GM23248 (cell line): Measurements from ENCODE around the gene GLDC. TPM values are rescaled to one million over a fixed set of nuclear protein-coding genes. Genes with fewer than 3 reads are reported as not detected.
A peak's percentile ranks its signal among the peaks of the same experiment; 100 is the strongest.

Experiments used
- DNase-seq: peaks from one replicate; pipeline ENCODE4 v3.0.0-alpha.2; 2015
- H2AFZ ChIP-seq: fragments of 200-600 bp; sonication (generic); 2 replicates; pipeline ENCODE4 v1.6.1; 2016; ENCODE audit warnings: antibody characterized with exemption
- H3F3A ChIP-seq: fragments of 200-600 bp; sonication (generic); 2 replicates; pipeline ENCODE4 v1.6.1; 2016; ENCODE audit warnings: mild to moderate bottlenecking, antibody characterized with exemption, mixed run types; ENCODE audit not compliant: insufficient read depth
- H3K27ac ChIP-seq: fragments of 200-600 bp; sonication (generic); 2 replicates; pipeline ENCODE4 v1.5.1; 2016; ENCODE audit warnings: mild to moderate bottlenecking
- H3K27me3 ChIP-seq: fragments of 200-600 bp; sonication (generic); replicated peaks from 2 replicates; pipeline ENCODE4 v1.6.1; 2016; ENCODE audit warnings: mild to moderate bottlenecking; ENCODE audit not compliant: insufficient read depth
- H3K36me3 ChIP-seq: fragments of 200-600 bp; sonication (generic); 2 replicates; pipeline ENCODE4 v1.6.1; 2016; ENCODE audit warnings: low read depth, mild to moderate bottlenecking
- H3K4me1 ChIP-seq: fragments of 200-600 bp; sonication (generic); 2 replicates; pipeline ENCODE4 v1.6.1; 2016; ENCODE audit warnings: mild to moderate bottlenecking; ENCODE audit not compliant: insufficient read depth
- H3K4me2 ChIP-seq: fragments of 200-600 bp; sonication (generic); one replicate; pipeline ENCODE4 v1.6.1; 2016; ENCODE audit warnings: mild to moderate bottlenecking; ENCODE audit not compliant: unreplicated experiment
- H3K4me3 ChIP-seq: fragments of 200-600 bp; sonication (generic); 2 replicates; pipeline ENCODE4 v1.5.1; 2016; ENCODE audit warnings: mild to moderate bottlenecking
- H3K79me2 ChIP-seq: fragments of 200-600 bp; sonication (generic); 2 replicates; pipeline ENCODE4 v1.6.1; 2016; ENCODE audit warnings: mild to moderate bottlenecking; ENCODE audit not compliant: insufficient read depth
- H3K9ac ChIP-seq: fragments of 200-600 bp; sonication (generic); 2 replicates; pipeline ENCODE4 v1.6.1; 2016; ENCODE audit warnings: mild to moderate bottlenecking
- H3K9me2 ChIP-seq: fragments of 200-600 bp; sonication (generic); 2 replicates; pipeline ENCODE4 v1.6.1; 2016; ENCODE audit warnings: mixed run types, mild to moderate bottlenecking, moderate library complexity; ENCODE audit not compliant: insufficient read depth
- H3K9me3 ChIP-seq: fragments of 200-600 bp; sonication (generic); one replicate; pipeline ENCODE4 v1.6.1; 2017; ENCODE audit warnings: low read depth
- H4K20me1 ChIP-seq: fragments of 200-600 bp; sonication (generic); 2 replicates; pipeline ENCODE4 v1.6.0; 2016; ENCODE audit not compliant: insufficient read depth
- EZH2 ChIP-seq: fragments of 200-600 bp; sonication (generic); IDR thresholded peaks from 2 replicates; pipeline ENCODE4 v1.6.1; 2018; ENCODE audit warnings: antibody characterized with exemption, mild to moderate bottlenecking; ENCODE audit not compliant: insufficient read depth, poor library complexity, severe bottlenecking
- EZH2phosphoT487 ChIP-seq: fragments of 200-600 bp; sonication (generic); IDR thresholded peaks from 2 replicates; pipeline ENCODE4 v1.6.1; 2018; ENCODE audit warnings: antibody characterized with exemption, moderate library complexity, mild to moderate bottlenecking, low read depth; ENCODE audit not compliant: insufficient read depth
- WGBS, 2 experiments: methylation state at CpG; one replicate each; pipeline ENCODE4 v1.1.6; 2015 to 2017; ENCODE audit warnings: low lambda C conversion rate in 2 of 2, low coverage in 1 of 2; ENCODE audit errors: missing lambda C conversion rate in 2 of 2; 5-methylcytosine and 5-hydroxymethylcytosine counted together
- in situ Hi-C: fragments of 300-500 bp; cut with MboI; formaldehyde crosslinking; loops from 2 replicates; pipeline ENCODE4 v1.15.0; 2020
- polyA plus RNA-seq: library from polyadenylated mRNA; unstranded; fragments of >200 nt; fragmentation: Nextera tagmentation; extraction: Ambion mirVana; gene quantifications from 2 replicates; pipeline ENCODE4 v1.2.1, GENCODE V29; 2016
- total RNA-seq: library from RNA; depleted of rRNA; stranded (reverse); fragments of >200 nt; shearing (Covaris generic); gene quantifications from 2 replicates; pipeline ENCODE4 v1.2.3, GENCODE V29; 2014

Gene GLDC
- total and polyA plus RNA-seq, 2 experiments from 2014 or later = 0.11 to 0.48 TPM

DNA sequence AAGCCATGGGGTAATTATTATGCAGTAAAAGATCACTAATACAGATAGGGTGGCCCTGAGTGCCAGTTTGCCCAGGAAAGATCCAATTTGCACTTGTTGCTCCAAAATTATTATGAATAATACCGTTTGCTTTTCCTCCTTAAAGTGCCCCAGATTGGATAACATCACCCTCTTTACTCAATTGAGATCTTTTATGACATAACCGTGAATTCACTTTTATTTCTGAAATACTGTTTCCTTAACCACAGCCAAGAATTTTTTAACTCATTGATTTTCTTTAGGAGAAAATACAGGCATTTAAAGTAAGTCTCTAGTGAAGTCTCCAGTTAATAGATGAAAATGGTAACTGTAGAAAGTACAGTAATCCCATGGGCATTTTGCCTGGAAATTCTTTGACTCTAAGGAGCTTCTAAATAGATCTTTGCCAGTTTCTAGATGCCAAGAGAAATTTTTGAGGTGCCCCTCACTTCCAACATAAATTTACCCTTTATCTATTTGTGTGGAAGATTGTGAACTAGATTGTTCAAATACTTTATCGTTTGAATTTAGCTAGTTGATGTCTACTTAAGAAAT lies 133.4 kb downstream of the GLDC start:
- no peak for TF ChIP-seq EZH2
- no peak for TF ChIP-seq EZH2phosphoT487
- in situ Hi-C loops = no loop called here
- peak; percentile 58 for DNase-seq
- Histone ChIP-seq H3K27ac (no peak overlapping the region), H4K20me1 (no peaks in the 10 kb centered on the region), H3K9me3 (no peaks in the 10 kb centered on the region), H3K79me2 (no peaks in the 10 kb centered on the region), H3K36me3 (no peaks in the 10 kb centered on the region; the same call in 1 of the 2 replicates), H3F3A (peaks cover 35% of the 10 kb centered on the region), H3K4me3 (no peak overlapping the region), H3K27me3 (no peaks in the 10 kb centered on the region), H3K4me1 (peaks cover 10% of the 10 kb centered on the region), H2AFZ (no peak overlapping the region), H3K9me2 (no peaks in the 10 kb centered on the region), H3K4me2 (no peak overlapping the region), H3K9ac (no peak overlapping the region)
- WGBS, 2 experiments = 64 to 65% methylated on average over 3 of the region's 3 CpGs

DNA sequence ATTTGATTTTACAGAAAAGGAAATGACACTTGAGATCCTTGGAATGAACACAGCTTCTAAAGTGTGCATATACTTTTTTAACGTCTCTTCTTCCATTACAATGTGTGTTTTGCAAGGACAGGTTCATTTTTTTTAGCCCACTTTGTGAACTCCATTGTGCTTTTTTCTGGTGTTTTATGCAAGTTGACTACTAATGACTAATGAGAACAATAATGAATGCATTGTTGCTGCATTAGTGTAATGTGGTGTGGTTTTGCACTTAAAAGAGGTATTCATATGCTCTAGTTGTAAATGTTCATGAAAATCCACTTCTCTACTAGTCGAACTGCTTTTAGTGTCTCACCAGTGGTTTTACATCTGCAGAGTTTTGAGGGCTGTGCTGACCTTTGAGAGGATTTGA lies 139.0 kb downstream of the GLDC start:
- in situ Hi-C loops = no loop called here
- Histone ChIP-seq H3K9me2 (no peaks in the 10 kb centered on the region), H3K4me2 (peak overlapping the region; percentile 1), H4K20me1 (no peaks in the 10 kb centered on the region), H3F3A (peaks cover 45% of the 10 kb centered on the region), H3K9ac (no peak overlapping the region), H3K79me2 (peaks cover 4% of the 10 kb centered on the region; the same call in 1 of the 2 replicates), H3K4me3 (no peak overlapping the region), H3K27me3 (no peaks in the 10 kb centered on the region), H3K9me3 (no peaks in the 10 kb centered on the region), H3K4me1 (peaks cover 14% of the 10 kb centered on the region), H2AFZ (no peak overlapping the region), H3K27ac (peak overlapping the region; percentile 38), H3K36me3 (peaks cover 37% of the 10 kb centered on the region)
- TF ChIP-seq EZH2 (no peak), EZH2phosphoT487 (no peak)
- peak; percentile 63 for DNase-seq
- 53 to 64% methylated on average over 2 of the region's 2 CpGs for WGBS, 2 experiments

DNA sequence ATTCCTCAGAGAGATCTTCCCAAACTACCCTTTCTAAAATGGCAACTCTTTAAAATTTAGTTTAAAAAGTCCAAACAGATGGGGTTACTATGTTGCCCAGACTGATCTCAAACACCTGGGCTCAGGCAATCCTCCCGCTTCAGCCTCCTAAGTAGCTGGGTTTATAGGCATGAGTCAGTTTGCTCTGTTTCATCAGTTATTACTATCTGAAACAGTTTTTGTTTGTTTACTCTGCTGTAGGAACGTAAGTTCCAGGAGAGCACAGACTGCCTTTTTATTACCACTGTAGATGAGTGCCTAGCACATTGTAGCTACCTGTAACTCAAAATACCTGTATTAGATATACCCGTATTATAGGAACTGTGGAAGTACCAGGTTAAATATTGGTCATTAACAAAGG lies 143.1 kb downstream of the GLDC start:
- 95 to 99% methylated on average over 3 of the region's 3 CpGs for WGBS, 2 experiments

DNA sequence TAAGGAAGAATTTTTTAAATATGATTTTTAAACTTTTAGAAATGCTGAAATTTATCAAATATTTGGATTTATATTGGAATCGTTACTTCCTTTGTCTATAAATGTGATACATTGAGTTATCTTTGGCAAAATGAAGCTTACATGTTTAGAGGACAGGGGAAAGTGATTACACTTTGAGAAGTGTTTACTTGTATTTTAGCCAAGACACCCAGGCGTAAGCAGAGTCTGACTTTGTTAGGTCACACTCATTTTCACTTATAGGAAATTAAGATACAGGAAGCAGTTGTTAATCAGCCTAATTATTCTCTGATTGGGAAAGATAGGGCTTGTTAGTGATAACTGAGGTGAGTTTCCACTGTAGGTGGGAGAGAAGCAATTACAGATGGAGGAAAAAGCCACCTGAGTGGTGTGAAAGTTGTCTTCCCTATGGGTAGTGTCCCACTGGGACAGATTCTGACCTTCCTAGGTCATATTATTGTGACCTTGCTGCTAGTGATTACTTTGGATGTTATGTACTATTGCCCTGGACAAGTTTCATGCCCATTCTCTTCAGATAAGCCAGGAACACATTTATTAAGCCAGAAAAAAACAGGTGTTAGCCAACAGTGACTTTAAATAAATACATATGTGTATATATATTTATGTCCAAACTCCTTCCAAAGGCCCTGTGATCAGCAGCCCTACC lies 143.9 kb downstream of the GLDC start:
- 98 to 99% methylated on average over 2 of the region's 2 CpGs for WGBS, 2 experiments
- no peak for DNase-seq
- peaks cover 28% of the 10 kb centered on the region for H3F3A ChIP-seq

More for the DNA sequence above, 143.1 kb downstream of the GLDC start:
- Histone ChIP-seq H3K4me1 (peaks cover 24% of the 10 kb centered on the region), H3K4me3 (no peak overlapping the region), H2AFZ (no peak overlapping the region), H3K27me3 (no peaks in the 10 kb centered on the region), H3K4me2 (no peak overlapping the region), H3K36me3 (peaks cover 65% of the 10 kb centered on the region), H3K27ac (no peak overlapping the region), H4K20me1 (no peaks in the 10 kb centered on the region), H3K9me3 (no peaks in the 10 kb centered on the region), H3K9me2 (no peaks in the 10 kb centered on the region), H3K79me2 (peaks cover 24% of the 10 kb centered on the region), H3K9ac (no peak overlapping the region), H3F3A (peaks cover 30% of the 10 kb centered on the region)
- no peak for TF ChIP-seq EZH2phosphoT487
- no peak for TF ChIP-seq EZH2
- no peak for DNase-seq
- in situ Hi-C loops = no loop called here

More for the DNA sequence above, 143.9 kb downstream of the GLDC start:
- H3K4me3 ChIP-seq = no peak overlapping the region
- no peak overlapping the region for H3K27ac ChIP-seq
- H3K9me2 ChIP-seq = no peaks in the 10 kb centered on the region
- no peak overlapping the region for H2AFZ ChIP-seq
- no peak overlapping the region for H3K9ac ChIP-seq
- TF ChIP-seq EZH2phosphoT487 (no peak), EZH2 (no peak)
- H3K4me1 ChIP-seq = peaks cover 17% of the 10 kb centered on the region
- H3K27me3 ChIP-seq = no peaks in the 10 kb centered on the region
- H3K36me3 ChIP-seq = peaks cover 72% of the 10 kb centered on the region
- no peaks in the 10 kb centered on the region for H3K9me3 ChIP-seq
- in situ Hi-C loops = no loop called here
- H4K20me1 ChIP-seq = no peaks in the 10 kb centered on the region
- no peak overlapping the region for H3K4me2 ChIP-seq
- peaks cover 32% of the 10 kb centered on the region for H3K79me2 ChIP-seq
